ENCODE data around the gene RNF114.
A peak's percentile ranks its signal among the peaks of the same experiment; 100 is the strongest.

The RNF114 gene

GRCh38 chr20:49982346-49983122, 46.3 kb downstream of the RNF114 start, which contains the start of gene SNAI1:
Gene SNAI1 (plus strand): TSS chr20:49982980. CDS start chr20:49983060, 80 bp downstream.
- DNase-seq (ENCODE audit: low spot score) (peak; percentile 97), ATAC-seq (ENCODE audit: low read depth) (peak; percentile 87)
- peaks cover 3% of the 10 kb centered on the region for H3K27me3 ChIP-seq (ENCODE audit: insufficient read depth, poor library complexity, severe bottlenecking)
- no peaks in the 10 kb centered on the region for H3K36me3 ChIP-seq (ENCODE audit: low read depth)
- peak; percentile 99 for TF ChIP-seq CTCF (IDR thresholded peaks at IDR 0.05; ENCODE audit: poor library complexity, severe bottlenecking)
- peak within 1 kb of the TSS; percentile 34 for H3K4me3 ChIP-seq (ENCODE audit: severe bottlenecking)
- H3K4me1 ChIP-seq (ENCODE audit: insufficient read depth, poor library complexity, severe bottlenecking), result no peaks in the 10 kb centered on the region
- H3K27ac ChIP-seq (ENCODE audit: poor library complexity, severe bottlenecking), result no peak within 1 kb of the TSS
- H3K9me3 ChIP-seq (ENCODE audit: severe bottlenecking), result no peaks in the 10 kb centered on the region

GRCh38 chr20:49983123-49983847, 47.1 kb downstream of the RNF114 start:
- Histone ChIP-seq H3K9me3 (ENCODE audit: severe bottlenecking) (no peaks in the 10 kb centered on the region), H3K27me3 (ENCODE audit: insufficient read depth, poor library complexity, severe bottlenecking) (peaks cover 3% of the 10 kb centered on the region), H3K4me3 (ENCODE audit: severe bottlenecking) (peak overlapping the region; percentile 34), H3K36me3 (ENCODE audit: low read depth) (no peaks in the 10 kb centered on the region), H3K4me1 (ENCODE audit: insufficient read depth, poor library complexity, severe bottlenecking) (no peaks in the 10 kb centered on the region), H3K27ac (ENCODE audit: poor library complexity, severe bottlenecking) (no peak overlapping the region)
- TF ChIP-seq CTCF (IDR thresholded peaks at IDR 0.05; ENCODE audit: poor library complexity, severe bottlenecking), result no peak
- DNase-seq (ENCODE audit: low spot score) (no peak), ATAC-seq (ENCODE audit: low read depth) (no peak)

GRCh38 chr20:49983848-49984408, 47.7 kb downstream of the RNF114 start:
- TF ChIP-seq CTCF (IDR thresholded peaks at IDR 0.05; ENCODE audit: poor library complexity, severe bottlenecking), result no peak
- H3K36me3 ChIP-seq (ENCODE audit: low read depth), result no peaks in the 10 kb centered on the region
- H3K9me3 ChIP-seq (ENCODE audit: severe bottlenecking), result no peaks in the 10 kb centered on the region
- ATAC-seq (ENCODE audit: low read depth), result no peak
- H3K4me3 ChIP-seq (ENCODE audit: severe bottlenecking), result no peak overlapping the region
- DNase-seq (ENCODE audit: low spot score), result no peak
- H3K4me1 ChIP-seq (ENCODE audit: insufficient read depth, poor library complexity, severe bottlenecking), result no peaks in the 10 kb centered on the region
- H3K27me3 ChIP-seq (ENCODE audit: insufficient read depth, poor library complexity, severe bottlenecking), result peaks cover 3% of the 10 kb centered on the region
- no peak overlapping the region for H3K27ac ChIP-seq (ENCODE audit: poor library complexity, severe bottlenecking)

- H3K4me1 ChIP-seq (ENCODE audit: insufficient read depth, poor library complexity, severe bottlenecking), result peaks cover 4% of the 10 kb centered on the region
- TF ChIP-seq CTCF (IDR thresholded peaks at IDR 0.05; ENCODE audit: poor library complexity, severe bottlenecking), result no peak
Observed at GRCh38 chr20:49984426-49985153, 48.4 kb downstream of the RNF114 start.

More at GRCh38 chr20:49984426-49985153, 48.4 kb downstream of the RNF114 start:
- Histone ChIP-seq H3K36me3 (ENCODE audit: low read depth) (no peaks in the 10 kb centered on the region), H3K27ac (ENCODE audit: poor library complexity, severe bottlenecking) (no peak overlapping the region), H3K27me3 (ENCODE audit: insufficient read depth, poor library complexity, severe bottlenecking) (peaks cover 3% of the 10 kb centered on the region), H3K4me3 (ENCODE audit: severe bottlenecking) (no peak overlapping the region), H3K9me3 (ENCODE audit: severe bottlenecking) (no peaks in the 10 kb centered on the region)
- no peak for ATAC-seq (ENCODE audit: low read depth)
- DNase-seq (ENCODE audit: low spot score), result no peak

All from RWPE2 (cell line).